Activated CD4-positive, alpha-beta T cell treated with anti-CD3 and anti-CD28 coated beads for 36 hours (primary cell): ENCODE data around the gene KRT33A. TPM values are rescaled to one million over a fixed set of nuclear protein-coding genes. Genes with fewer than 3 reads are reported as not detected.
"Not testable (repeated sequence)": the region's sequence is repeated elsewhere in the genome, so short reads cannot be mapped to it uniquely, and the experiment has no call there.

ENCODE experiments used
- ATAC-seq: fragments of 200-7000 bp; cut with Tn5 transposase; one replicate; pipeline ENCODE4 v1.10.0; 2021; ENCODE audit warnings: mild to moderate bottlenecking, moderate library complexity
- CTCF ChIA-PET: fragments of 350-600 bp; sonication (Branson Sonifier 250); formaldehyde crosslinking; loops from one replicate; lab custom pipeline; 2021; ENCODE audit warnings: antibody characterized with exemption; lab: Charles Lee
- POLR2A ChIA-PET: fragments of 350-600 bp; sonication (Branson Sonifier 250); formaldehyde crosslinking; loops from one replicate; lab custom pipeline; 2021; ENCODE audit warnings: antibody characterized with exemption, inconsistent platforms; lab: Charles Lee
- DNase-seq: peaks from one replicate; pipeline ENCODE4 v3.0.0-alpha.2; 2020
- H3K27ac Mint-ChIP-seq: one replicate; pipeline ENCODE4 v1.8.0; 2021; ENCODE audit warnings: mixed read lengths
- H3K27me3 Mint-ChIP-seq: one replicate; pipeline ENCODE4 v1.8.0; 2021; ENCODE audit warnings: mixed read lengths
- H3K36me3 Mint-ChIP-seq: one replicate; pipeline ENCODE4 v1.8.0; 2021; ENCODE audit warnings: low read depth, mixed read lengths
- H3K4me1 Mint-ChIP-seq: one replicate; pipeline ENCODE4 v1.8.0; 2021; ENCODE audit warnings: mixed read lengths
- H3K4me3 Mint-ChIP-seq: one replicate; pipeline ENCODE4 v1.8.0; 2021; ENCODE audit warnings: mild to moderate bottlenecking, moderate library complexity, mixed read lengths
- H3K9me3 Mint-ChIP-seq: one replicate; pipeline ENCODE4 v1.8.0; 2021; ENCODE audit warnings: low read depth, mixed read lengths
- intact Hi-C, 2 experiments: fragments of 100-400 bp; cut with DNase I in 1 of 2; cut with micrococcal nuclease in 1 of 2; formaldehyde crosslinking; loops; one replicate each; pipeline versions ENCODE4 v1.14.2 to v1.15.1; 2022 to 2024; cut with DNase I, micrococcal nuclease
- total RNA-seq, 2 experiments: library from RNA; stranded (reverse); gene quantifications; one replicate each; pipeline ENCODE4 v1.2.3, GENCODE V29; 2021

KRT33A gene
- total RNA-seq, 2 experiments from 2014 or later = not detected

DNA sequence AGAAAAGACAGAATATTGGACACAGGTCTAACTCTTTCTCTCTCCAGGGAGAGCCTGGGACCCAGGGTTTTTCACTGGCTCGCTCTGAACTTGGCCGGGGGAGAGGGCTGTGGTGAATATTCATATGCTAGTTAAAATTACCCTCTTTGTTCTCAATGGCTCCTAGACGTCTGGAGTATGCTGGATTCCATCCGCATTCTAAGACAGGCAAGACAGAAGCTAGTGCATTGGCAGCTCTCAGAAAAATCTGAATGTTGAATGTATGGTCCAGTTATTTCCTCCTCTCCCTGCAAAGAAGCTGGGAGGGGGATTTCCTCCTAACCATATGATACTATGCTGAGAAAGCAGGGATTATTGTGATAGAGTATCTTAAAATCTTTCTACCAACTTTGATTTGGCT lies 37.0 kb upstream of the KRT33A start:
- peaks cover 12% of the 10 kb centered on the region for H3K9me3 Mint-ChIP-seq
- no peaks in the 10 kb centered on the region for H3K4me1 Mint-ChIP-seq
- no peak overlapping the region for H3K27ac Mint-ChIP-seq
- no peaks in the 10 kb centered on the region for H3K36me3 Mint-ChIP-seq
- no peak for DNase-seq
- peaks cover 5% of the 10 kb centered on the region for H3K27me3 Mint-ChIP-seq
- POLR2A ChIA-PET = no interaction called here
- H3K4me3 Mint-ChIP-seq = no peak overlapping the region
- intact Hi-C loops = no loop called here
- CTCF ChIA-PET = interaction anchor here (0.5 to 0.7 kb wide), 2 partner anchors 92 to 204 kb away, joined by 4 to 5 read pairs; no protein-coding TSS in a partner anchor
- ATAC-seq = no peak

DNA sequence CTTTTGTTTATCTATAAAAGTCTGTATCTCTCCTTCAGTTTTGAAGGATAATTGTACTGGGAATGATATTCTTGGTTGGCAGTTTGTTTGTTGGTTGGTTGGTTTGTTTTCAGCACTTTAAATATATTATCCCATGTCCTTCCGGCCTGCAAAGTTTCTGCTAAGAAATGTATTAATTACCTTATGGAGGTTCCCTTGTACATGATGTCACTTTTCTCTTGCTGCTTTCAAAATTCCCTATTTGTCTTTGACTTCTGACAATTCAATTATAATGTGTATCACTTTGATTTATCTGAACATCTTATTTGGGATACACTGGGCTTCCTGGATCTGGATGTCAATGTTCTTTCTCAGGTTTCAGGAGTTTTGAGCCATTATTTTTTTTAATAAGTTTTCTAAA lies 35.6 kb upstream of the KRT33A start:
- intact Hi-C loops = no loop called here
- Mint-ChIP-seq H3K4me3 (no peak overlapping the region), H3K27ac (no peak overlapping the region), H3K27me3 (peaks cover 3% of the 10 kb centered on the region), H3K4me1 (no peaks in the 10 kb centered on the region), H3K9me3 (peaks cover 12% of the 10 kb centered on the region), H3K36me3 (no peaks in the 10 kb centered on the region)
- DNase-seq (no peak), ATAC-seq (no peak)
- ChIA-PET CTCF (no interaction called here), POLR2A (no interaction called here)

DNA sequence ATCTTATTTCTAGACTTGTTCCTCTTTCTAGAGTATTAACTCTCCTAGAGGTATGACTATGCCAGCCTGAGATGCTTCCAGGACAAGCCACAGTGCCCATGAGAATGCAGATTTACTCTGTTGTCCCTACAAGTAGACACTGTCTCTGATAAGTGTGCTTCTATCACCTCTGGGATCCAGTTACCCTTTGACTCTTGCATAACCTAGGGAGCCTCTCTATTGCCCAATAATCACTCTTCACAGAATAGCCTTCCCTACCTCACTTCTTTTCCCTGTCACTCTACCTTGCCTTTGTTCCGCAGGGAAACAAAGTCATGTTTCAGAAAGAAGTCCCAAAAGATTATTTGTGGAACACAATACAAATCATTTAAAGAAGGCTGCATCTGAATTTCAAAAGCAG lies 33.1 kb upstream of the KRT33A start:
- H3K27me3 Mint-ChIP-seq = no peaks in the 10 kb centered on the region
- DNase-seq = no peak
- CTCF ChIA-PET = no interaction called here
- POLR2A ChIA-PET = no interaction called here
- H3K9me3 Mint-ChIP-seq = peaks cover 12% of the 10 kb centered on the region
- intact Hi-C loops = no loop called here
- no peak for ATAC-seq
- peaks cover 3% of the 10 kb centered on the region for H3K4me1 Mint-ChIP-seq
- H3K36me3 Mint-ChIP-seq = no peaks in the 10 kb centered on the region
- no peak overlapping the region for H3K27ac Mint-ChIP-seq
- H3K4me3 Mint-ChIP-seq = no peak overlapping the region

DNA sequence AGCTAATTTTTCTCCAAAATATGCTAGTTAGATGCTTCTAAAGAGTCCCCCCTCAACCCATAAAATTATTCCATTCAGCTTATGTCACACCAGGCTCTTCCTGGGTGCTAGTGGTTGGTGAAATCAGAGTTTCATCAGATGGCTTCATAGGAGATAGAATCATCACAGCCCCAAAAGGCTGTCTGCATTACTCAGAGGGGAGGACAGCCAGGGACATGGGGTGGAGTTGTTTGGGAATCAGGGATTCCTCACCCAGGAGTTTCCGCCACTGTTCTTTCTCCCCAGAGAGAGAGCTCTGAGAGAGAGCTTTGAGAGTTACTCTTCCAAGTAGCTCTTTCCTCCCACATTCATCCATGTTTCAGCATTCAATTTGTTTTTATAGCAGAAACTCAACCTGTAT lies 31.8 kb upstream of the KRT33A start:
- ATAC-seq (no peak), DNase-seq (no peak)
- H3K36me3 Mint-ChIP-seq = no peaks in the 10 kb centered on the region
- H3K27ac Mint-ChIP-seq = no peak overlapping the region
- no peaks in the 10 kb centered on the region for H3K27me3 Mint-ChIP-seq
- intact Hi-C loops = no loop called here
- no peak overlapping the region for H3K4me3 Mint-ChIP-seq
- H3K9me3 Mint-ChIP-seq = peaks cover 8% of the 10 kb centered on the region
- CTCF ChIA-PET = interaction anchor here (0.8 kb wide), 1 partner anchor 31 kb away, joined by 3 read pairs; no protein-coding TSS in a partner anchor
- peaks cover 16% of the 10 kb centered on the region for H3K4me1 Mint-ChIP-seq
- POLR2A ChIA-PET = no interaction called here

DNA sequence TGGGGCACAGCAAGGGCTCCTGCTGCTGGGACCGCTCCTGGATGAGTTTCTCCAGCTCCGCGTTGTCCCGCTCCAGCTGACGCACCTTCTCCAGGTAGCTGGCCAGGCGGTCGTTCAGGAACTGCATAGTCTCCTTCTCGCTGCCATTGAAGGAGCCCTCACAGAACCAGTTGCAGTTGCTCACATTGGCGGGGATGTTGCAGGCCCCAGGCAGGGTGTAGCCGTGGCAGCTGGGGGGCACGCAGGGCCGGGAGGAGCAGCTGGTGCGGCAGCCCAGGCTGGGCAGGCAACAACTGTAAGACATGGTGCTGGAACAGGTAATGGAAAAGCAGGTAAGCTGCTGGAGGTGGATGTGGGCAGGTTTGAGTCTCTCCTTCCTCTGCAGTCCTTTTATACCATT lies 31.3 kb upstream of the KRT33A start, which contains the start of gene KRT34:
KRT34 (minus strand) TSS at position 364 of the 400 bp plus-strand sequence; CDS start at position 304, 60 bp downstream.
- DNase-seq, H3K4me3 Mint-ChIP-seq, H3K27ac Mint-ChIP-seq, H3K9me3 Mint-ChIP-seq, POLR2A ChIA-PET, H3K27me3 Mint-ChIP-seq, ATAC-seq, H3K36me3 Mint-ChIP-seq, intact Hi-C loops: not testable (repeated sequence)
- H3K4me1 Mint-ChIP-seq = peaks cover 19% of the 10 kb centered on the region
- CTCF ChIA-PET = interaction anchor here (0.8 to 1.6 kb wide), 2 partner anchors 31 to 52 kb away, joined by 3 read pairs; no protein-coding TSS in a partner anchor

DNA sequence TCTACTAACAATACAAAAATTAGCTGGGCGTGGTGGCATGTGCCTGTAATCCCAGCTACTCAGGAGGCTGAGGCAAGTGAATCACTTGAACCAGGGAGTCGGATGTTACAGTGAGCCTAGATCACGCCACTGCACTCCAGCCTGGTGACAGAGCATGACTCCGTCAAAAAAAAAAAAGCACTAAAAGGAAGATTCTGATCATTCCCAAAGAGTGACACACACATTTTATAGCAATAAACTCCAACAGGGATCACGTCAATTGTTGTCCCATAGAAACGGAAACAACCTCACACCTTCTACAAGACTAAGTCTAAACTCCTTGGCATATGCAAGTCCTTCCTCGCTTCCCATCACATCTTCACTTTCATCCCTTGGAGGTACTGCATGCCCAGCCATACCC lies 29.5 kb upstream of the KRT33A start:
- H3K4me3 Mint-ChIP-seq, POLR2A ChIA-PET: not testable (repeated sequence)

DNA sequence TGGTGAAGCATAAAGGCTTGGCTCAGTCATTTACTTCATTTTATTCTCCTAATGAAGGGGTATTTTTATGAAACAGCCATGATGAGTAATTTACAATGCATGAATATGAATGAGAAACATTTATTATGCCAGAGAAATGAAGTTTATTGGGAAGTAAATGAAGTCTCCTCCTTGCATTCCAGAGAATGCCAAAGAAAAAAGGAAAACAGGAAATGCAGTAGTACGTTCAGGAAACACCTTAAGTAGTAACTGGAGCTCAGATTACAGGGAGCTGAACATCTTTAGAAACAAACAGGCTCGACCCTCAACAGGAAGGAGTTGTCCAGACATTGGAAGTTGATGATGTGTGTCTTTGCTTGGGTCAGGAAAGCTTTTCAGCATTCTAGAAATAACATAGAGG lies 26.9 kb upstream of the KRT33A start:
- CTCF ChIA-PET = interaction anchor here (0.7 kb wide), 1 partner anchor 22 kb away, joined by 3 read pairs; no protein-coding TSS in a partner anchor
- ATAC-seq = no peak
- DNase-seq = no peak
- intact Hi-C loops = no loop called here
- Mint-ChIP-seq H3K27me3 (no peaks in the 10 kb centered on the region), H3K27ac (no peak overlapping the region), H3K4me1 (peaks cover 21% of the 10 kb centered on the region), H3K4me3 (no peak overlapping the region), H3K9me3 (peaks cover 4% of the 10 kb centered on the region), H3K36me3 (no peaks in the 10 kb centered on the region)
- POLR2A ChIA-PET = no interaction called here

More for the DNA sequence above, 29.5 kb upstream of the KRT33A start:
- H3K36me3 Mint-ChIP-seq, H3K27me3 Mint-ChIP-seq, intact Hi-C loops, H3K27ac Mint-ChIP-seq, H3K9me3 Mint-ChIP-seq, ATAC-seq, DNase-seq: not testable (repeated sequence)
- CTCF ChIA-PET = interaction anchor here (0.7 to 1.6 kb wide), 4 partner anchors 38 to 268 kb away, joined by 3 to 4 read pairs (median 3); no protein-coding TSS in a partner anchor
- H3K4me1 Mint-ChIP-seq = peaks cover 21% of the 10 kb centered on the region

DNA sequence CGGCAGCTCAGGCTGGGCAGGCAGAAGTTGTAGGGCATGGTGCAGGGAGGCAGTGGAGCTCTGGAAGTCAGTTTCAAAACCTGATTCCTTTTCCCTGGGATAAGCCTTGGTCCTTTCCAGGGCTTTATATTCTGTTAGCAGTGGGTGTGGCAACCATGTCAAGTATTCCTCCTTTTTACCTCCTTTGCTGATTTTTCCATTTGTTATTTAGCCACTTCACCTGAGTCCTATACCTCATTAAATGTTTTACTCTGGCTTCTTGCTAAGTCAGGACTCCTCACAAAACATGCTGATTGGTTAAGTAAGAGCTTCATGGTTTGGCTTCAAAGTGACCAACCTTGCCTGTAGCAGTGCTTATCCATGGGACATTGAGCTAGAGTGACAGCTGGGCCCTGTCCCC lies 19.1 kb upstream of the KRT33A start, which contains the start of gene KRT33B:
KRT33B (minus strand) TSS at position 101 of the 400 bp plus-strand sequence; CDS start at position 38, 63 bp downstream.
- Mint-ChIP-seq H3K4me3 (no peak within 1 kb of the TSS), H3K9me3 (peaks cover 4% of the 10 kb centered on the region), H3K27ac (no peak within 1 kb of the TSS), H3K27me3 (no peaks in the 10 kb centered on the region), H3K4me1 (peaks cover 2% of the 10 kb centered on the region), H3K36me3 (no peaks in the 10 kb centered on the region)
- ATAC-seq = no peak
- CTCF ChIA-PET = interaction anchor here (0.8 to 3.7 kb wide), 3 partner anchors 20 to 408 kb away, joined by 3 to 22 read pairs (median 6); partner anchors contain the start of gene KRT33A
- intact Hi-C loops = loop anchor here in 1 of 2 experiments (1.0 kb wide), 1 partner anchor 19 kb away; the partner anchor contains the start of gene KRT33A
- no peak for DNase-seq
- POLR2A ChIA-PET = no interaction called here

DNA sequence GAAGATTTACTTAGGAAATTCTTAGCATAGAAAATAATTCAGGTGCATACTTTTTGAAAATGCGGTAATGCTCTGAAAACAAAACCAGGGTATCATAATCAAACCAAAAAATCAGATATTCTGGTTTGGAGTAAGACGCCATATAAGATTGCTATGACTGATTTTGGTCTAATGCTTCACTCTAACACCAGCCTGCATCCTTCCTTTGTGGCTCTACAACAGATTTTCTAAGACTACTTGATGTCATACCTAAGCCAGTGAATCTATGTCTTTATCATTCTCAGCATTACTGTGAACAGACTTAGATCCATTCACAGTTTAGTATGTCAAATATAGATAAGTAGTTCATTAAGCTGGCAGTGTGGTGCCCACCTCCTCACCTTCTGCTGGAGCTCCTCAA lies 18.4 kb upstream of the KRT33A start:
- intact Hi-C loops = no loop called here
- ChIA-PET CTCF (interaction anchor here (0.7 to 3.7 kb wide), 2 partner anchors 19 to 325 kb away, joined by 3 to 22 read pairs; partner anchors contain the start of gene KRT33A), POLR2A (no interaction called here)
- Mint-ChIP-seq H3K9me3 (no peaks in the 10 kb centered on the region), H3K4me1 (peaks cover 2% of the 10 kb centered on the region), H3K27me3 (no peaks in the 10 kb centered on the region), H3K4me3 (no peak overlapping the region), H3K27ac (no peak overlapping the region), H3K36me3 (no peaks in the 10 kb centered on the region)
- ATAC-seq = no peak
- DNase-seq = no peak

DNA sequence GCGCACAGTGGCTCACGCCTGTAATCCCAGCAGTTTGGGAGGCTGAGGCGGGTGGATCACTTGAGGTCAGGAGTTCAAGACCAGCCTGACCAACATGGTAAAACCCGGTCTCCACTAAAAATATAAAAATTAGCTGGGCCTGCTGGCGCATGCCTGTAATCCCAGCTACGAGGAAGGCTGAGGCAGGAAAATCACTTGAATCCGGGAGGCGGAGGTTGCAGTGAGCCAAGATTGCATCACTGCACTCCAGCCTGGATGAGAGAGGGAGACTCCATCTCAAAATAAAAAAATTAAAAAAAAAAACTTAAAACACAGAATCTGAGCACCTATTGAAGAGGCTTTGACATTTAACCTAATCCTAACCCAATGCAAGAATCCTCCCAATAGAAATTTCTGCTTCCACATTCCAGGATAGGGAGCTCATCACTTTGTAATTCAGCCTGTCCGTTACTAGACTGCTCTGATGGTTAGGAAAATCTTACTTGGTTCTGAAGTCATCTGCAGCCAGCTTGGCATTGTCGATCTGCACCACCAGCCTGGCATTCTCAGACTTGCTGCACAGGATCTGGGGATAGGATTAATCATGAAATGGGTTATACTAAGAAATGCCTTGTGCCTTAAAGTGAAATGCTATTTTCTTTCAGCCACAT lies 16.9 kb upstream of the KRT33A start:
- H3K27ac Mint-ChIP-seq = no peak overlapping the region
- intact Hi-C loops = no loop called here
- no peaks in the 10 kb centered on the region for H3K27me3 Mint-ChIP-seq
- DNase-seq = no peak
- no peaks in the 10 kb centered on the region for H3K36me3 Mint-ChIP-seq
- no peaks in the 10 kb centered on the region for H3K9me3 Mint-ChIP-seq
- no peak overlapping the region for H3K4me3 Mint-ChIP-seq
- CTCF ChIA-PET = interaction anchor here (0.8 to 0.9 kb wide), 2 partner anchors 181 to 457 kb away, joined by 3 read pairs; no protein-coding TSS in a partner anchor
- peaks cover 2% of the 10 kb centered on the region for H3K4me1 Mint-ChIP-seq
- no peak for ATAC-seq
- POLR2A ChIA-PET = no interaction called here

DNA sequence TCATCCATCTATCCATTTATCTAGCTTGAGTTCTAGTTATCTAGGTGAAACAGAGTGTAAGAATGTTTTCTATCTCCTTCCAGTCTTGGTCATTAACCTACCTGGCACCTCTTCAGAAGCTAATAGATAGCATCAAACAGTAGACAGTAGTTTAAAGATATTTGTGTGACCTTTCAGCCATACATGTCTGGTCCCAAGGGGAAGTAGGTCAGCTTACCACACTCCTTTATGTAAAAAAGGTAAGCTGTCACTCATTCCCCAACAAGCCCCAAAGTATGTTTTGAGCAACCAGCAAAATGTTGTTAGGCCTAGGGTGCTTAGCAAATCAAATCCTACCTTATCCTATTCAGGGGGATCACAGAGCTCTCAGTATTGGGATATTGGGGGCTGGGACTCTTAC lies 15.4 kb upstream of the KRT33A start:
- Mint-ChIP-seq H3K36me3 (no peaks in the 10 kb centered on the region), H3K27me3 (no peaks in the 10 kb centered on the region), H3K9me3 (no peaks in the 10 kb centered on the region), H3K4me3 (no peak overlapping the region), H3K27ac (no peak overlapping the region), H3K4me1 (peaks cover 2% of the 10 kb centered on the region)
- ChIA-PET POLR2A (no interaction called here), CTCF (no interaction called here)
- no peak for DNase-seq
- intact Hi-C loops = no loop called here
- no peak for ATAC-seq

DNA sequence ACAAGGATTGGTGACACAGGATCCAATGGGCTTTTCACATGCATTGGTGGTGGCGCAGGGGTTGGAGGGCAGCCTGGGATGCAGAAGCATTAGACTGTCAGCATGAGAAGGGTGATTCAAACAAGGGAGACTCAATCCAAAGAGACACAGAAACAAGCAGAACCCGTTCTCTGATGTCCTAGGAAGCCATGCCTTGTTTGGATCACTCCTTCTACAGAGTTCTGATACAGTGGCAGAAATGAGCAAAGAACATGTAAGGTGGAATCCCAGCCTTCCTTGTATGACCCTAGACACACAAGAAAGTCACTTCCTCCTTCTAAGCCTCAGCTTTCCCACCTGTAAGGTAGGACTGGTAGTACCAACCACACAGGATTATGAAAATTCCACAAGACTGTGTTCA lies 13.3 kb upstream of the KRT33A start:
- H3K36me3 Mint-ChIP-seq = no peaks in the 10 kb centered on the region
- no peaks in the 10 kb centered on the region for H3K9me3 Mint-ChIP-seq
- no peaks in the 10 kb centered on the region for H3K27me3 Mint-ChIP-seq
- ChIA-PET POLR2A (no interaction called here), CTCF (no interaction called here)
- H3K4me1 Mint-ChIP-seq = no peaks in the 10 kb centered on the region
- ATAC-seq (no peak), DNase-seq (no peak)
- no peak overlapping the region for H3K4me3 Mint-ChIP-seq
- H3K27ac Mint-ChIP-seq = no peak overlapping the region
- intact Hi-C loops = no loop called here
